Measurements from ENCODE around the gene MYL10.

The MYL10 gene

DNA sequence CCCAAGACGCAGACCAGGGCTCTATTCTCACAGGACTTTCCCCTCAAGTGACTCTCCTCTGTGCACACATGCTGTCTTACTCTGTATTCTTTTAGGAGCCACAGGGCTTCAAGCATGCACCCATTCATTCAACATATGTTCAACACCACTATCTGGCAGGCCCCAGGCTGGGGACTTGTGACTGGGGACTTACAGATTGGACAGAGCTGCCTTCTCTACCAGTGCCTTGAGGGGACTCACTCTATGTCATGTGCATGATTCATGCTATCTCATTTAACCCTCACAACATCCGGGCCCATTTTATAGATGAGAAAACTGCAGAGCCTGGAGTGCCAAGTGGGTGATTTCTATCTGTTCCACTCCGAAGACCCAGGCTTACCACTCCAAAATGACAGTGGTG, 34.3 kb downstream of the MYL10 start:
- DNase-seq = no peak

DNA sequence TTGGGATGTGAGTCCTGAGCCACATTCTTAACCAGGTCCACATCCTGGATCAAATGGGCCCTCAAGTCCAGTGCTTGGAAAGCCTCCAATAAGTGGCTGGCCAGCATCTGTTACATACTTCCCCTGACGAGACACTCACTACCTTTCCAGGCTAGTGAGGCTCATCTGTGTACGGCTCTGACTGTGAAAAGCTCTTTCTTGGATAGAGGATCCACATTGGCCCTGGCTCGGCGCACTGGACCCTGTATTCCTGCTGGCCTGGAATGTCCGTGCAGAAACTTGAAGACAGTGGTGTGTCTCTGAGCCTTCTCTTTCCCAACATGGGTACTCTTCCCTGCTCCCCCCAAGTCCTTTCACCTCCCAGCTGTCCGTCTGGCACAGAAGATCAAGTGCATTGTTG, 35.5 kb downstream of the MYL10 start:
- DNase-seq = no peak

DNA sequence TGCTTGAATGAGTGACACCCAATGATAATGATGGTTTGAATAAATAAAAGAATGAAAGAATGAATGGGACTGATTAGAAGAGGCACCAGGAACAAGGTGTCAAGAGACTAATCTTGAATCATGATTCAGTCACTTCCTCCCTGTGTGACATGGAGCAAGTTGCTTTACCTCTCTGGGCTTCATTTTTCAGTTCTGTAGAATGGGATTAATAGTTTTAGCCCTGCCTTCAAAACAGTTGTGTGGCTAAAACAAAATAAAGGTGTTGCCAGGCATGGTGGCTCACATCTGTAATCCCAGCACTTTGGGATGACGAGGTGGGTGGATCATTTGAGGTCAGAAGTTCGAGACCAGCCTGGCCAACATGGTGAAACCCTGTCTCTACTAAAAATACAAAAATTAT, 37.6 kb downstream of the MYL10 start:
- no peak for DNase-seq

DNA sequence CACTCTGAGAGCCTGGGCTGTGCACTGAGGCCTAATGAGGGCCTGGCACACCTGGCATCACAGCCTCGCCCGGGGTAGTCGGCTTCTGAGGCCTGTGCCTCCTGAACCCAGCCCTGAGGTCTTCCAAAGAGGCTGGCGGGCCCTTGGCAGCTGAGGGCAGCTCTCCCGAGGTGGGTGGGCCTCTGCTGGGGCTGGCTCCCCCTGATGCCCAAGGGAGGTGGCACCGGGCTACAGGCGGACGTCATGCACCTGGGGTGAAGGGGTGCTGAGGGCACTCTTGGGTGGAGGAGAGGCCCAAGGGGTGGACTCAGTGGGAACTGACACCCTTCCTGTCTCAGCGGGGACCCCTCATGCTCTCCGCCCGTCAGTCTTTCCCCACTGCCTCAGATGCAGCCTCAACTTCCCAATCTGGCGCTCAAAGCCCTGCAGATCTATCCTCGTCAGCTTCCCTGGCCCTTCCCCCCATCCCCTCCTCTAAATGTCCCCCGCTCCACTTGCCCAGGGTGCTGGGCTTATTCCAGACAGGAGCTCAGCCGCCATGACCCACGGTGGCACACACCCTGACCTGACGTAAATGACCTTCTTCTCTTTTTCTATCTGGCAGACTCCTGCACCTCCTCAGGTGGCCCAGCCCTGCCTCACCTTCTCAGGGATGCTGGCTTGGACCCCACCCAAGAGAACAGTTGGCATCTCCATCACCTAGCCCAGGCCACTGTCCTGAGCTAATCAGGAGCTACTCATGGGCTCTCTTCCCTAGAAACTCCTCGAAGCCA, 38.2 kb downstream of the MYL10 start:
- no peak for DNase-seq

DNA sequence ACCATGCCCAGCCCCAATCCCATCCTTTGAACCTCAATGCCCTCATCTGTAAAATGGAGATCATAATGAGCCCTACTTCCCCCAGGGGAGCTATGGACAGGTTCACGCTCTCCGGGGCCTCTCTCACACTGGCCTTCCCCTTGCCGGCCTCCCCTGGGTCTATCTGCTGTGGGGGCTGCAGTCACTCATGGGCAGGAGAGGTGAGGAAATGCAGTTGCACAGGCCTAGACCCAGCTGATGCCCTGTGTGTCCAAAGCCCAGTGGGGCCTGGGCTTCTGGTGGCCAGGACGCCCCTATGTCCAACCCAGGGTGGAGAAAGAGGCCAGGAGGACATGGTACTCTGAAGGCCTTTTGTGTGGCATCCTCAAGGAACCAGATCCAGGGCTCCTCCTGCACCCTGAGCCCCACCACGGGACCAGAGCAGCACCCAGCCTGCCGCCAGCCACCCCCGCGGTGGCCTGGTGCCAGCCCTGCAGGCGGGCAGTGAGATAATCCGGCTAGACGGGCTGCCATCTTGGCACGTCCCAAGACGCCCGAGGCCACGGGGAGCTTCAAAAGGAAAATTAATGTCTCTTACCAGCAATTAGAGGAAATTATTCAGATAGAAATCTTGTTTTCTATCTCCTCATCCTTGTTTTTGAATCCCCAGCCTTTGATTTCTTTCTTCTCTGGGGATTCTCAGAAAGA, 39.0 kb downstream of the MYL10 start:
- DNase-seq = no peak

DNA sequence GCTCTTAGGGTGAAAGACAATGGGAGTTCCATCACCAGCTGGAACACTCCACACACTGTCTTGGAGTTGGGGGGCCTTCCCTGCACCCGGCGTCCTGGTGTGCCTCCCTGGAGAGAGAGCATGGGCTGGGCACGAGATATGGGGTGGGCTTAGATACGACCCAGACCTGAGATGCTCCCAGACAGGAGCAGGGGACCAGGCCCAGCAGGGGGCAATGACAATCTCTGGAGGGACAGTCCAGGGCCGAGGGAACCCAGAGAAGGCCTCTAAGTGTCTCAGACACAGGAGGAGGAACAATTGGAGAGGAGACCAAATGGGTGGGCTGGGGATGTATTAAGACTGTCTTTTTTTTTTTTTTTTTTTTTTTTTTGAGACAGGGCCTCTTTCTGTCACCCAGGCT, 40.0 kb downstream of the MYL10 start:
- no peak for DNase-seq

DNA sequence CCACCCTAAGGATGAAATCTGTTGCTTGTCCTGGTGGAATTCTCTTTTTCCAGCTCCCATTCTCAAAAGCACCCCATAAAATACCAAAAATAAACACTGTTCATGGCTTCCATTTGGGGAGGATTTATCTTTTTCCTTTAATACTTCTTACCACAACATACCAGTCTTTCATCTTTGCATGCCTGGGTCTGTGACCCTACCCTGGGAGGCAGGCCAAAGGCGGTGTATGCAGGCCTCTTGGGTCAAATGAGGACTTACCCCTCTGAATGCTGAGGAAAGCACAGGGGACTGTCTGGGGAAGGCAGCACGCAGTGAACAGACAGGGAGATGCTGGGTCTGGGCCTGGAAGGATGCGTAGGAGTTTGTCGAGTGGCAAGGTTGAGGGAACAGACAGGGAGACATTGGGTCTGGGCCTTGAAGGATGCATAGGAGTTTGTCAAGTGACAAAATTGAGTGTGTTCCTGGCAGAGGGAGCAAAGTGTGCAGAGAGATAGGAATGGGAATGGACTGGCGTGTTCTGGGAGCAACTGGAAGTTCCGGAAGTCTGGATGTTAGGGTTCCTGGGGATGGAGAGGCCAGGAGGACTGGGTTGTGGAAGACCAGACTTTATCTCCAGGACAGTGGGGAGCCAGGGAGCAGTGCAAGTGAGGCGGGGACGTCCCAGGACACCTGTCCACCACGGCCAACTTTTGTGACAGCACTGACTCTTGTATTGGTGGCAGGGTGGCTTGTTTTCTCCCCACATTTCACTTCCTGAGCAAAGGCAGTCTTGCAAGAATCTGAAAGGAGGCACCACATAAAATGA, 40.8 kb downstream of the MYL10 start:
- no peak for DNase-seq

DNA sequence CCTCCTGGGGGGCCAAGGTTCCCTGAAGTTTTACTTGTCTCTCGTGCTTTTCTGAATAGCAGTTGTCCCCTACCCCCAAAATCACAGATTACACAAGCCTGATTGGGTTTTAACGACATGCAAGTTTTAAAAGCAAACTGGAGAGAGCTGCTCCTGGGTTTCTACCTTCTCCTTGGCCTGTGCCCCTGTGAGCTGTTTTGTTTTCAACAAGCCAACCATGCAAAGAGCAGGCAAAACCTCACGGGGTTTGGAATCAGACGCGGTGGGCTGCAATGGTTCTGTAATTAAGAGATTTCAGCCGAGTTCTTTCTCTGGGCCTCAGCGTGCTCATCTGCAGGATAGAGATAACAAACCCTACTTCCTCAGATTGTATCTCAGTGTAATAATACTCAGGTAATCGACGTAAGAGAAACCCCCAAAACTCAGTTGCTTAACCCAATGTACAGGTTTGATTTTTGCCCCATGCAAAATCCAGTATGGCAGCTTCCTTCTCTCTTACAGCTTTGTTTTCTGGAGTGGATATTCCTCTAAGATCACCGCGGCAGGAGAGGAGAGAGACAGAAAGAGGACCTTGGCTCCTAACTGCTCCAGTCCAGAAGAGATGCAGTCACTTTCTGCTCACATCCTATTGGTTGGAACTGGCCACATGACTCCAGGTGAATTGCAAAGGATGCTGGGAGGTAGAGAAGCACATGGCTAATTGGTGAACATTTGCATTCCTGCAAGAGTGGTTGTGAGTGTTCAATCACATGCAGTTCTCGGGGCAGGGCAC, 42.0 kb downstream of the MYL10 start:
- DNase-seq = no peak

DNA sequence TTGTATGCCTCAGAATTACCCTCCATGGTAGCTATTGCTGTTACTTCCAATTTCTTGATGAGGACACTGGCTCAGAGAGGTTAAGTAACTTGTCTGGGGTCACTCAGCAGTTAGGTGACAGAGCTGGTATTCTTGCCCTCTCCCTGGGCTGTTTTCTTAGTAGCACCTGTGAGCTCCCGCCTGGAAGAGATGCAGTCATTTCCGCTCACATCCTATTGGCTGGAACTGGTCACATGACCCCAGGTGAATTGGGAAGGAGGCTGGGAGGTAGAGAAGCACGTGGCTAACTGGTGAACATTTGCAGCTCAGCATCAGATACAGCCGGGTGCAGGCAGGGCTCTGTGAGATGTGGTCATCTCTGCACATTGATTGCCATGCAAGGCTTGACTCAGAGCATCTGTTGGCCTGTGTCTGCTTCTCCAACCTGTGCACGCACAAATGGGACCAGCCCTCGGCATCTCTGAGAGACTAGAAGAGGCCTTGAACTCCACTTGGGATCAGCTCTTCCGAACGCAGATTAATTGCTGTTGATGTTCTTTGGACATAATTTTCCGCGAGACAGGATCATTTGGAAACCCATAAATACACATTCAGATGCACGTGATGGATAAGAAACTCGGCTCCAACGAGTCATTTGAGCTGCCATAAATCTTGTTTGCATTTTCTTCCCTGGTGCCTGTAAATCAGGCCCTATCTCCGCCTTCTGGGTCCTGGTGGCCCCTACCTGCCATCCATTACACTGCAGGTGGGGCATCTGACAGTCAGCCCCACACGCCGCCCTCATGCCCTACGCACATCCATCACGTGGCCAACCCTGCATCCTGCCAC, 42.8 kb downstream of the MYL10 start:
- no peak for DNase-seq

DNA sequence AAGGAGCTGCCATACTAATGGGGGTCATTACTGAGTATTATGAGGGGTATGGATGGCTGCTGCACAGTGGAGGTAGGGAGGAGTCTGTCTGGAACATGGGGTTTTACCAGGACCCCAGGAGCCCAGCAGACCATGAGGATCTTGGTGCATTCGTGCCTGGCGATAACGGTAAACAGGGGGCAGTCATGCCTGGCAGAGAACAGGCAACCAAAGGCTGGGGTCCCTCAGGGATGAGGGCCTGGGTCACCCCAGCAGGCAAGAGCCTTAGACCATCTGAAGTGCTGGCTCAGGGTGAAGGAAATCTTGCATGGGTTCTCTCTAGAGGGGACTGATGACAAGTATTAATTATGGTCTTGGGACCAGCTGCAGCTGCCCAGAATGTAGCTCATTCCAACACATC, 46.1 kb downstream of the MYL10 start:
- DNase-seq = no peak

DNA sequence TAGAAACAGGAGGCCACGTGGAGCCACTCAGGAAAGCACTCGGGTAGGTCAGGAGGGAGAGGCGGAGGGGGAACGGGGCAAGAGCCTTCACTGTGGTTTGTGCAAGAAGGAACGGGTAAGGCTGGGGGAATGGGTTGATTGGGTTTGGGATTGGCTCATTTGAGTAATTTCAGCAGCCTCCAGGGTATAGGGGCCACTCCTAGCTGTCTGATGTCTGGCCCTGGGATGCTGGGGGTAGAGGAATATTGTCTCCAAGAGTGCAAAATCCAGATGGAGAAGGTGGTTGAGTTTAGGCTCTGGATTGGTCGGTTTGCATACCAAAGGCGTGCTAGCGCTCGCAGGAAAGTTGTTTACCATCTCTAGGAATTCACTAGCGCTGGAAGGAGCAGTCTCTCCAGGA, 47.2 kb downstream of the MYL10 start:
- DNase-seq = no peak

DNA sequence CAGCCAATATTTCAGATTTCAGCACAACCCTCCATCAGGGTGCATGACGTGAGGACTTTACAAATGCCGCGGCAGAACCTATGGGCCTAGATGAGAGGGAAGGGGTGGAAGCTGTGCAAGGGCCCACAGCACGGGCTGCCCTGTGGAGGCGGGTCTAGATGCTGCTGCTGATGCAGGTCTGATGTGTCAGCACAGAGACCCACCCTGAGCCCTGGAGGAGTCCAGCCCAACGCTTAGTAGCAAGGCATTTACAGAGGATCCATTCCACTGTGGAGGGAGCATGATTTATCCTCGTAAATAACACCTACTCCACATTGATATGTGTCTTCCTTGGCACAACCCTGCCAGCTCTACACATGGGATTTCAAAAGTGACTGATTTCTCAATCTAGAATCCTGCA, 48.5 kb downstream of the MYL10 start:
- DNase-seq = no peak

DNA sequence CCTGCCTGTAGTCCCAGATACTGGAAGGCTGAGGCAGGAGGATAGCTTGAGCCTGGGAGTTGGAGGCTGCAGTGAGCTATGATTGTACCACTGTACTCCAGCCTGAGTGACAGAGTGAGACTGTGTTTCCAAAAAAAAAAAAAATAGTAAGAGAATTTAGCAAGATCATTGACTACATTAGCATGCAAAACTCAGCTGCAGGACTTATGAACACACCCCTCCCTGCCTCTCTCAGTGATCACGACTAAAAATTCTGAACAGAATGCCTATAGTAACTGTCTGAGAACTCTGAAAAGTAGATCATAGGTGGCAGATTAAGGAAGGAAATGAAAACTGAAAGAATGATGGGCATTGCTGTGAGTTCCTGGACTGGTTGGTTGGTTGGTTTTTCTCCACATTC, 50.5 kb downstream of the MYL10 start:
- DNase-seq = no peak

DNA sequence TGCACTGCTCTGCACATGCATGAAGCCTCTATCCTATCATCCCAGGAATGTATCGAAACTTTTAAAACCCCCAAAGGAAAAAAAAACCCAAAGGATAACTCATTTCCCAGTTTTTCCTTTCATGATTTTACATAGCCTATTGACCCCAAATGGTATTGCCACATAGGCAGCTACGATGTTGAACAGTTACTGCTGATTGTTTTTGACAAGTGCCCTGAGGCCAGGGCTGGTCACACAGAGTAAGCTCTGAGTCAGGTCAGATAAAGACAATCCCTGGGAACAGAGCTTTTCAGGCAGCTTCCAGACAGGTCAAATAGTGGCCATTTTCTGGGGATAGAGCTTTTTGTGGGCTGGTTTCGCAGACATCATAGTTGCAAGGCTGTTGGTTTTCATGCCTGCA, 52.1 kb downstream of the MYL10 start:
- DNase-seq = no peak

DNA sequence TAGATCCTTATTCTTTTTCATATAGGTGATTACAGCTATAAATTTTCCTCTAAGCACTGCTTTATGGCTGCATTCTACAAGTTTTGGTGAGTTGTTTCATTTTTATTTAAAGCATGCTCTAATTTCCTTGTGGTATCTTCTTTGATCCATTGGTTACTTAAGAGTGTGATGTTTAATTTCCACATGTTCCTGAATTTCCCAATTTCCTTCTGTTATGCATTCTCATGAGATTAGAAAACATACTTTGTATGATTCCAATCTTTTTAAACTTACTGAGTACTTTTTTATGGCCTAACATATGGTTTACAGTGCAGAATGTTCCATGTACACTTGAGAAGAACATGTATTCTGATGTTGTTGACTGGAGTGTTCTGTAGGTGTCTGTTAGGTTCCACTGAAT, 53.4 kb downstream of the MYL10 start:
- no peak for DNase-seq

DNA sequence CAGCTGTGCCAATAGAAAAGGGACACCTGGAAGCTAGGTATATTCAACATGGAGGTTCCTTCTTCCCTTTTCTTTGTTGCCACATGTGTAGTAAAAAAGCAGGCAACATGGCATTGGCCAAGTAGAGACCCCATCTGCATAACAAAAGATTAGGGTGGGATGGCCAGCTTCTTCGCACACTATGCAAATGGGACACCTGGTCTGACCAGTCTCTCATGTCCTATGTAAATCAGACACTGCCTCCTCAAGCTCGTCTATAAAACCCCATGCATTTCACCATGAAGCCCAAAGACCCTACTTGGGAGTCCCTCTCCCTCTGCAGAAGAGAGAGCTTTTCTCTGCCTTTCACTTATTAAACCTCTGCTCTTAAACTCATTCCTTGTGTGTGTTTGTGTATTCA, 53.9 kb downstream of the MYL10 start:
- no peak for DNase-seq

DNA sequence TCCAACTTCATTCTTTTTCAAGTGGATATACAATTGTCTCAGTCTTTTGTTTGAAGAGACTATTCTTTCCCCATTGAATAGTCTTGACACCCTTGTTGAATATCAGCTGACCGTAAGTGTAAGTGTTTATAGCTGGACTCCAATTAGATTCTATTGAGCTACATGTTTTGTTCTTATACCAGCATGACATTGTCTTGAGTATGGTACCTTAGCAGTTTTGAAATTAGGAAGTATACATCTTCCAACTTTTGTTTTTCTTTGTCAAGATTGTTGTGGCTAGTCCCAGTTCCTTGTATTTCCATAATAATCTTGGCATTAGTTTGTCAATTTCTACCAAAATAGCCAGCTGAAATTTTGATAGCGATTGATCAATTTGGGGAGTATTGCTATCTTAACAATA, 56.9 kb downstream of the MYL10 start:
- no peak for DNase-seq

DNA sequence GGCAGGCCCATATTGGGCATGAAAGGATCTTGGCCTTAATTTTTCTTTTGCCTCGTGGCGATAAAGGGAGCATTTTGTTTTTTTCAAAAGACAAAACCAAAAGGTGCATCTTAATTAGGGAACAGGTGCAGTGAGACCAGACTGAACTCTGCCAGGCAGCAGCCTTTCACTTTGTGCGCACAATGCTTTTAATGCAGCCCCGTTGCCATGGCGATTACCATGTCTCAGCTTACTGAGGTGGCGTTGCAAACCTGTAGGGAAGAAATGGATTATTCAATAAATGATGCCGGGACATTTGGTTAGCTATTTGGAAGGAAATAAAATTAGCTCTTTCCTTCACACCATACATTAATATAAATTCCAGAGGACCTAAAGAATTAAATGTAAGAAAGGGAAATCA, 61.9 kb downstream of the MYL10 start:
- peak in 1 of 2 experiments; percentile 59 for DNase-seq

DNA sequence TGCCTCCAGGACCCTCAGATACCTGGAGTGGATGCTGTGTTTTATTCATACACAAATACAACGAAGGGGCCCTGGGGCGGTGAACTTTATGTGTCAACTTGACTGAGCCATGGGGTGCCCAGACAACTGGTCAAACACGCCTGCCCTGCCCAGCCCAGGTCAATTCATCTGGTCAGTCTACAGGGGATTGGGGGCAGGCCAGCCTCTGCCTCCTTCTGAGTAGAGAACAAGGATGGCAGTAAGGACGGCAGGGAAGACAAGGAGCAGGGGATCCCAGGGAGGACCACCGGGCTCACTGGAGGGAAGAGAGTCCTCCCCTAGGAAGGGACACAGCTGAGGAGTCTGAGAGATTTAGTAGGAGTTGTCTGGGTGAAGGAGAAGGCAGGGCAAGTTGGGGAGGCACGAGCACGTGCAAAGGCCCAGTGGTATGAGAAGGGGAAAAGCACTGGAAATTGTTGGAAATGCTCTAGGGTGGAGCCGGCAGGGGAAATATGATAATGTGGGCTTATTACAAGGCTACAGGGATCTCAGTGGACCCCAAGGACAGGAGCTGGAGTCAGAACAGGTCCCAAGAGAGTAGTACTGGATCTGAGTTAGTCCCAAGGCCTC, 63.4 kb downstream of the MYL10 start:
- DNase-seq = no peak

DNA sequence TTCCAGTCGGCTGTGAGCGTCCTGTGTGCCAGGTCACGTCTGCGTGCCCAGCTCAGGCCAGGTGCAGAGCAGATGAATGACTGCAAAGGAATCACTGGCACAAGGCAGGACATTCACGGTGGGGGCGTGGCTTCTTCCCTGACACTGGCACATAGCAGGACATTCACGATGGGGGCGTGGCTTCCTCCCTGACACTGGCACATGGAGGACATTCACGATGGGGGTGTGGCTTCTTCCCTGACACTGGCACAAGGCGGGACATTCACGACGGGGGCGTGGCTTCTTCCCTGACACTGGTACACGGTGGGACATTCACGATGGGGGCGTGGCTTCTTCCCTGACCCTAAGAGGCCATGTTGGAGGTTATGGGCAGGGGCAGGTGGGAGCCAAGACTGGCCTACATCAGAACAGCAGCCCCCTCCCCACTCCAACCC, 64.3 kb downstream of the MYL10 start:
- peak in 1 of 2 experiments; percentile 14 for DNase-seq

DNA sequence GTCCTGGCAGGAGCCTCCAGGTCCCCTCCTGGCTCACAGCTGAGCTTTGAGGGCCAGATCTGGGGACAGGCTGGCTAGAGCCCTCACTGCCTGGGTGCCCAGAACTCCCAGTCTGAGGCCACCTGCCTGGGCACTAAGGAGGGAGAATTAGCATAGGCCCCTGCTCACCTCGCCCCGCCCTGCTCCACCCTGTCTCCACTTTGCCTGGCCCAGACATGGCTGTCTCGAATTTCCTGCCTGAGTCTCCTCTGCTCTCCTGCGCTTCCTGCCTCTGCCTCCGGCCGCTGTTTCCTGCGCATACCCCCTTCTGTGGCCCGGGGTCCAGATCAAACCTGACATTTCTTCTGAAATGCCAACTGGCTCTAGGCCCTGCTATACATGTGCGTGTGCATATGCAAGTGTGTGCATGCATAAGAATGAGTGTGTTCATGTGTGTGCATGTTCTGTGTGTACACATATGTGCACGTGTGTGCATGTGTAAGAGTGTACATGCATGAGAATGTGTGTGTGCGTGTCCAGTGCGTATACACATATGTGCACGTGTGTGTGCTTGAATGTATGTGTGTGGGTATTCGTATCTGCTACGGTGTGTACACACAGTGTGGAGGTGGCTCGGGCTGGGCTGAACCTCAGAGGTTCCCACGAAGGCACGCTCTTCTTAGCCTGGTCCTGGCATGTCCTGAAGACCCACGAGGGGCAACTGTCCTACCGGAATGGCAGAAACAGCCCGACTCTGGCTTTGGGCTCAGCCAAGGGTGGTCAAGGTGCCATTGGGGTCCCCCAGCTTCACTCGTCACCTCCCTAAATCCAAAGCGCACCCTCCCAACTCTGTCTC, 64.9 kb downstream of the MYL10 start:
- DNase-seq = no peak

All from NCI-H524 (cell line).